G401 (cell line): ENCODE measurements around the gene ARHGAP15. TPM values are rescaled to one million over a fixed set of nuclear protein-coding genes. Genes with fewer than 3 reads are reported as not detected.

Experiments
- DNase-seq: peaks from one replicate; pipeline ENCODE4 v3.0.0-alpha.2; 2015; ENCODE audit warnings: low spot score
- in situ Hi-C: cut with HindIII; loops from 2 replicates; pipeline ENCODE4 v1.10.0; 2016; ENCODE audit warnings: low sequenced_read_pairs, mixed read lengths
- total RNA-seq: library from RNA; depleted of rRNA; stranded (reverse); fragments of >200 nt; shearing (Covaris generic); gene quantifications from 2 replicates; pipeline ENCODE4 v1.2.3, GENCODE V29; 2014

Gene ARHGAP15
- total RNA-seq, 1 experiment from 2014 or later: not detected

DNA sequence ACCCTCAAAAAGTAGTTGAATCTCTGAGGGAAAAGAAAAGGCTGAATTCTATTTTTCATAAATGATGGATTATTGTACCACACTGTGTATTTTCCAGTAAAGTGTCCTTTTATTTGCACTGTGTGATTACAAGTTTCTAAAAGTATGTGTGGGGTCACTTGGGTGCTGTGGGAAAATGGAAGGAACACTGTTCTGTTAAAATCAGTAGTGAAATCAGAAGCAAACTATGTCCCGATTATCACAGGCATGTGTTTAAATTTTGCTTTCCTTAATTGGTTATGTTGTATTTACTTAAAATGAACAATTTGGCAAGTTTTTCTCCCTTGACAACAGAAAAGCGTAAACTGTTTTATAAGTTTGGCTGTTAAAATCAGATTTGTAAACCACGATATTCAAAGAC, 353.1 kb downstream of the ARHGAP15 start:
- in situ Hi-C loops: no loop called here

GRCh38 chr2:143482771-143483170, 353.6 kb downstream of the ARHGAP15 start:
- in situ Hi-C loops: no loop called here
- no peak for DNase-seq

More for the DNA sequence above, 353.1 kb downstream of the ARHGAP15 start:
- no peak for DNase-seq

DNA sequence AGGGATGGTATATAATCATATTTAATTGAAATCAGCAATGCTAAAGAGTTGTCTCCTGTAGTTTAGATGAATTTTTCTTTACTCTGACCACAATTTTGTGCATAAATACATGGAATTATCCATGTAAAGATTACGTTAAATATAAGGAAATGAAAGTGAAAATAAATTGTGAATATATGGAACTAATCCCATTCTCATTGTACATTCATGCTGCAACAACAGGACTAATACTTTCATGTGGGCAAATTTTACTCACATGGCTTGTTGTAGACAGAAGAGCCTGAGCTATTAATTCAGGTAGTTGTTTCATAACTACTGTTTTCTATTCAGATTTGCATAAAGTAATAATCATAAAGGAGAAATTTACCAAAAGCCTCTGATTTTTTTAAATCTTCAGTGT, 357.8 kb downstream of the ARHGAP15 start:
- DNase-seq: no peak
- in situ Hi-C loops: no loop called here

GRCh38 chr2:143489145-143489544, 359.9 kb downstream of the ARHGAP15 start:
- in situ Hi-C loops: no loop called here
- no peak for DNase-seq

GRCh38 chr2:143491131-143491530, 361.9 kb downstream of the ARHGAP15 start:
- DNase-seq: no peak
- in situ Hi-C loops: no loop called here

DNA sequence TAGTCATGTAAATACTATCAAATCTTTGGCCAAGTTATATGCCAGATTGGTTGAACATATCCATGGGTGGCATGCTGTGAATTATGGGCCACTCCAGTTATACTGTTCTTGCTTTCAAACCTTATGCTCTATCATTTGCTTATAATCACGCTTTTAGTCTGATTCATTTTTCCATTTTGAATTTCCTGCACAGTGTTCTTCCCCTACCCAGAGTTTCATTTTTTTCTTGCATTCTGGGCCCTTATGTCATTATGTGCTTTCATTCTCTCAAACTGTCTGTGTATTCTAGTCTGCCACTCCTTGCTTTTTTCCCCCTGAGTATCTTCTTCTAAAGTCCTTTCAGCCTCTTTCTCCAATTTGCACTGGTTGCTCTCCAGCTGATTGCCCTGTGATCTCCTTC, 364.1 kb downstream of the ARHGAP15 start:
- in situ Hi-C loops: no loop called here
- no peak for DNase-seq

GRCh38 chr2:143497726-143498125, 368.5 kb downstream of the ARHGAP15 start:
- in situ Hi-C loops: no loop called here
- no peak for DNase-seq

DNA sequence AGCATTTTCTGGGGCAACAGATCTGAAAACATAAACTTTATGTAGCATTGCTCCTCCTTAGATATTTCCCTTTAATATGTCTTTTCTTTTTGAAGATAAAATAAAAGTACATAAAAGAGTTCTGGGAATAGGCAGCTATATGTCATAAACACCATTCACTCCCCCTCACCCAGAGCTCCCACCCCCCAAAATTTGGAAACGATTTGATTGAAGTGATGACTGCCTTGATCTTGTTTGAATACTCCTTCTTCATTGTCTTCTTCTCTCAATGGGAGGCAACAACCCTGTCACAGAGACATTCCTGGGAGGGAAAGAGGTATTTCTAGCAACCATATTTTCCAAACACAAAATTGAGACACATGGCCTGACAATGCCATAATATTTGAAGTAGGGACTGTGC, 369.3 kb downstream of the ARHGAP15 start:
- in situ Hi-C loops: no loop called here
- no peak for DNase-seq

DNA sequence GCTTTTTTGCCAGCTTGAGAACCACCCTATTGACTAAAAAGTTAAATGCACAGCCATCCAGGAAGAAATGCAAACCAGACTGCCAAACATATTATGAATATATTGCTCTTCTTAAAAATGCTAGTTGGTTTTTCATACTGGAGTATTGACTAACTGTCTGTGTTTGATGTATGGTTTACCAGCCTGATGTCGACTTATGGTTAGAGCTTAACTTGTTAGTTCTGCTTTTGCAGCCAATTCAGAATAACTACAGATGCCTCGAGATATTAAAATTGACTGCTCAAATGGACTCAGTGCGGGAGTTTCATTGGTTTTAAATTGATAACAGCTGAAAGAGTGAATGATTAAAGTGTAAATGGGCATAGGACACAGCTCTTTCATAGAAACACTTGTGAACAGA, 369.8 kb downstream of the ARHGAP15 start:
- no peak for DNase-seq
- in situ Hi-C loops: no loop called here

- no peak for DNase-seq
- in situ Hi-C loops: no loop called here
These were observed 372.0 kb downstream of the ARHGAP15 start for GRCh38 chr2:143501106-143501676.

DNA sequence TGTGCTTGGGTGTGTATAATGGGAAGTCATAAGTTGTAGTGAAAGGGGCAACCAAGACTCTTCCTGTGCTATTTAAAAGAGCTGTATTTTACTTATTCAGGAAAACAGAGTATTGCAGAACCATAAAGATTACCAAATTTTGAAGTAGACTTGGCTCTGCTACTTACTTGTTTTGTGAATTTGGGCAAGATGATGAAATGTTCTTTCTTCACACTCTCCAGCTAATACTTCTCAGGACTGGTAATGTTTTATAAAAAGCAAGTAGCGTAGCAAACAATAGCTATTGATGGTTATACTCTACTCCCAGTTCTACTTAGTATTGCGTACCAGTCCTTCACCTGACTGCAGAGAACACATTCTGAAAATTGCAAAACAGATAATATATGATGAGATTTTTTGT, 374.1 kb downstream of the ARHGAP15 start:
- in situ Hi-C loops: no loop called here
- DNase-seq: no peak

- in situ Hi-C loops: no loop called here
- no peak for DNase-seq
These were observed 375.2 kb downstream of the ARHGAP15 start for GRCh38 chr2:143504397-143504796.

DNA sequence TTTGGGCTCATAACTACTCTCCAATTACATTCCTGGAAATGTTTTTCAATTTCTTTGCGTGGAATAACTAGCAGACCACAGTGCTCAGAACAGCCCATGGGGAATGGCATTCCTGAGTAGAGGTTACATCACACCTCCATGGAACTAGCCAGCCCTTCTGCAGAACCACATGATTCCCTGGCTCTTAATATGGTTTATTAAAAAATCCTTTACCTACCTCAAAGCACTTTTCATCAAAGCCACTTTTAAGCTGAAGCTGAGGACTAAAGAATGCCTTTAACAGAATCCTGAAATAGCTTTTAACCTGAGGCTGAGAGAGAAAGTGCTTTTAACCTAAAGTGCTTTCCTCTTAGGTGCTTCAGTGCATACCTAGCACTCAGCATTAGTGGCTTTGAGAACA, 376.3 kb downstream of the ARHGAP15 start:
- in situ Hi-C loops: no loop called here

DNA sequence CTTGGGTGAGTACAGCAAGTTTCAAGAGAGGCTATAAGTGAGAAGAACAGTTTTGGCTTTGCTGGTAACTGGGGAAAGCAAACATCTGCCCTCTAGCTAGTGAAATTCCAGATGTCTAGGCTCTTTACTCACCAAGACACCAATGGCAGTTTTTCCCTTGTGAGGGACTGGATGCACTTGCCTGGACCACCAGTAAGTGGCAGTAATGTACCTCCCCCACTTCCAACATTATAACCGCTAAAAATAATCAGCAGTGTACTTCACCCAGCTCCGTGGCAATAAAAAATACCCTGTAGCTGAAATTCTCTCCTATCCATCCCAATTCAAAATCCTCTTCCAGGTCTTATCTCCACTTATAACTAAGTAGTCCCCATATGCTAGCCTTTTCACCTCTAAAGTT, 383.9 kb downstream of the ARHGAP15 start:
- in situ Hi-C loops: no loop called here

More for the DNA sequence above, 376.3 kb downstream of the ARHGAP15 start:
- DNase-seq: no peak

DNA sequence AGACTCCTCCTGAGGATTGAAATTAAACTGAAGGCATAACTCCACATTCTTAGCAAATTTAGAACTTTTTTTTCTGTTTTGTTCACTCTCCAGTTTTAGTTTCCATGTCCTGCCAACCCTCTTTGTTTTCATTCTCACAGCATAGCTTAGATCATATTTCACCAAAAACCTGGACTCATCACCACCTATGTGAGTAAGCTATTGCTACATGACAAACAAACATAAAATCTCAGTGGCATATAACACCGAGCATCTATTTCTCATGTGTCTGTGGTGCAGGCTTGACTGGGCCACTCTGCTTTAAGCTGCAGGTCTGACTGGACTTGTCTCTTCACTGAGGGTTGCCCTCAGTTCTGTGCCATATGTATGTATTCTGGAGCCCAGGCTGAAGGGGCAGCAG, 385.2 kb downstream of the ARHGAP15 start:
- in situ Hi-C loops: no loop called here
- no peak for DNase-seq

More for the DNA sequence above, 383.9 kb downstream of the ARHGAP15 start:
- peak; percentile 10 for DNase-seq

DNA sequence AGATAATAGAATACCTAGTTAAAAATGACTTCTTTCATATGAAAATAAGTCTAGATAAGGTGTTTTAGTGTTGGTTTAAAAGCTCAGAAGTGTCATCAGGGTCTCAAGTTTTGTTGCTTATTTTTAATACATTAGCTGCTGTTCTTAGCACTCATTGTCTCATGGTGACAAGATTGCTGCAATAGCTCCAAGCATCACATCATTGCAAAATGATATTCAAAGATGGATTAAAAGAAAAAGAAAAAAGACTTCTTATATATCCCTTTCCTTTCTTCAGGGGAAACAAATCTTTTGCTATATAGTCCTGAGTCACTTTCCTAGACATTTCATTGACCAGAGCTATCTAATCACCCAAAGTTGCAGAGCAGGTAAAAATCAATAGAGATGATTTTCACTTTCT, 386.1 kb downstream of the ARHGAP15 start:
- in situ Hi-C loops: no loop called here
- no peak for DNase-seq

DNA sequence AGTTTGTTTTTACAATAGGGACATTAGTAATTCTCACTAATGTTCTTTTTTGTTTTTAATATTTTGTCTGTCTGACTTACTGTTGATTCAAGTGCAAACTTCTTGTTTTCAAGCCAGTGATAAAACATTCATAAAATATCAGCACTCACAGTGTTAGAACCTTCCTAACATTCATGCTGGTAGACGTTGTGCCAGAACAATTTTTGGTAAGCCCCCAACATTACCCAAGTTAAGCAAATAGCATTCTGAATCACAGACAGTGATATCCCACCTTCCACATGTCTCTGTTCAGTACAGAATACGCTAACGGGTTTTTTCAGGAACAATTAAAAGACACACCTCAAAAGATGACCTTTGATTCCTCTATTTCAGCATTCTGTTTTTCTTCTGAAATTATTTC, 390.3 kb downstream of the ARHGAP15 start:
- in situ Hi-C loops: no loop called here
- no peak for DNase-seq

GRCh38 chr2:143521396-143521795, 392.2 kb downstream of the ARHGAP15 start:
- DNase-seq: no peak
- in situ Hi-C loops: no loop called here

- DNase-seq: no peak
- in situ Hi-C loops: no loop called here
These were observed 393.5 kb downstream of the ARHGAP15 start for GRCh38 chr2:143522699-143523098.

- no peak for DNase-seq
- in situ Hi-C loops: no loop called here
These were observed 394.9 kb downstream of the ARHGAP15 start for GRCh38 chr2:143524119-143524553.

DNA sequence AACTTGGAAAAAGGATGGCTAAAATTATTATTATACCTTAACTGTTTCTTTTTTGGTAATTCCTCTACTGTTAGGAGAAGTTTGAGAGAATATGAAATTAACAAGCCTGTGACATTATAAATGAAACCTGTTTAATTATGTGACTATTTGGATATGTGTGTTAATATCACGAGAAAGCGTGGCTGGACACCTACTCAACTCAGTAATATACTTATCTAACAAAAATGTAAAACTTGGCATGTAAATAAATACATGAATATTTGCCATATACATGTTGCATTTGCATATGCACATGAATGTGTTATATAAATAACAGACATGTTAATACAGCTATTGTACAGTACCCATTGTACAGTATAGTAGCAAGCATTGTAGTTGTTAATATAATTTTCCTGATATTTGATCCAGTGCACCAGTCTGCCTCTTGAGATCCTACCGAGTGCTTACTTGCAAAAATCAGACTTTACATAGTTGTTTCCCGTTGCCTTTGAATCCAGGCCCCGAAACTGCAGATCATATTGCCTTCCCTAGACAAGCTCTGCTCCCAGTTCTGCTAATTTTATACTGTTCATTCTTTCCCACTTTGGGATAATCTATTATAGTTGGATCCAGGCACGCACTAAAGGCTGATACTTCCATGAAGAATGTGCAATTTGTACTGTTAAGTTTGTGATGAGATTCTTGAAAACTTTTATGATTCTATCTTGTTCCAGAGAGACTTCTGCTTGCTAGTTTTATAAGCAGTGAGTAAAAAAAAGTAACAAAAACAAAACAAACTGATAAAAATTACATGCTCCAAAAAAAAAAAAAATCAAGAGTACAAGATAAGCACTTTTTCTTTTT, 395.6 kb downstream of the ARHGAP15 start:
- no peak for DNase-seq
- in situ Hi-C loops: no loop called here
